Activated CD8-positive, alpha-beta memory T cell treated with anti-CD3 and anti-CD28 coated beads, Interleukin-2, amount 50 U/mL, for 1 hour (primary cell): Measurements from ENCODE around the gene PWWP2B.

Source experiments
- DNase-seq: peaks from one replicate; pipeline ENCODE4 v3.0.0-alpha.2; 2020; ENCODE audit errors: extremely low read depth

Gene PWWP2B

GRCh38 chr10:132447446-132448247 is 50.6 kb downstream of the PWWP2B start:
- DNase-seq, result peak; percentile 74

DNA sequence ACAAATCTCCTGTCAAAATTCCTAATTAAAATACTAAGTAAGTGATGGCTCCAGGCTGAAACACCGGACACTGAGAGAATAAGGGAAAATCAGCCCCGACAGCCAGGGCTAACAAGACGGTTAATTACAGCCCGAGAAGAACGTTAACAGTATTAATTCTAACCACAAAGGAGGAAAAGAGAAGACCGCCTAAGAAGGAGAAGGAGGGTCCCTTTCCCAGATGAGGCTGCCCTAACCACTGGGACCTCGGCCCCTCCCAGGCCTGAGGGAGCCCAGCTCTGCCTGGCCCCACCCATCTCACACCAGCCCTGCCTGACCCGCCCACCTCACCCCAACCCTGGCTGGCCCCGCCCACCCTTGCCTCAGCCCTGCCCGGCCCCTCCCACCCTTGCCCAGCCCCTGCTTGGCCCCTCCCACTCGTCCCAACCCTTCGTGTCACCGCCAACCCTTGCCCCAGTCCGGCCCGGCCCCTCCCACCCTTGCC is 51.3 kb downstream of the PWWP2B start:
- no peak for DNase-seq

DNA sequence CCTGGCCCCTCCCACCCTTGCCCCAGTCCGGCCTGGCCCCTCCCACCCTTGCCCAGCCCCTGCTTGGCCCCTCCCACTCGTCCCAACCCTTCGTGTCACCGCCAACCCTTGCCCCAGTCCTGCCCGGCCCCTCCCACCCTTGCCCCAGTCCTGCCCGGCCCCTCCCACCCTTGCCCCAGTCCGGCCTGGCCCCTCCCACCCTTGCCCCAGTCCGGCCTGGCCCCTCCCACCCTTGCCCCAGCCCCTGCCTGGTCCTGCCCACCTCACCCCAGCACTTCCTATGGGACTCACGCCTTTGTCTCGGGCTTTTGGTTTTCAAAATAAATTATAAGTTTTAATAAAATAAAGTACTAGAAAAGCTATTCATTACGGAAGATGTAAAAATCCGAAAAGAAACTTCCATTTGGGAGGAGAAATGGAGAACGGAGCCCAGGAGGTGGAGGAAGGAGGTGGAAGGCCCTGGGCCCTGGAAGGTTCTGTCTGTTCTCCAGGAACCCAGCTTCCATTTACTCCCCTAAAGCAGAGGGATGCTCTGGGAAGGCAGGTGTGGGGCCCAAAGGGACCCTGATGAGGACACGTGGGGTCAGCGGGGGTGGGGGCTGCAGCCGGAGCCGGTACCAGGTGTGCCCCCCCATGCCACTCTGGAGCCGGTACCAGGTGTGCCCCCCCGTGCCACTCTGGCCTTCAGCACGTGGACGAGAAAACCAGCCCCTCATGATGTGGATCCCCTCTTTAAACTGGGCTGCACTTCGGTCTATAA is 52.2 kb downstream of the PWWP2B start:
- DNase-seq, result no peak

- no peak for DNase-seq
Observed at GRCh38 chr10:132449811-132450181, 52.8 kb downstream of the PWWP2B start.

- no peak for DNase-seq
Observed at GRCh38 chr10:132450466-132450824, 53.4 kb downstream of the PWWP2B start.

- no peak for DNase-seq
Observed at GRCh38 chr10:132450825-132451505, 54.0 kb downstream of the PWWP2B start.

- no peak for DNase-seq
Observed at GRCh38 chr10:132451506-132452215, 54.7 kb downstream of the PWWP2B start.

GRCh38 chr10:132452216-132452650 is 55.2 kb downstream of the PWWP2B start:
- no peak for DNase-seq

DNA sequence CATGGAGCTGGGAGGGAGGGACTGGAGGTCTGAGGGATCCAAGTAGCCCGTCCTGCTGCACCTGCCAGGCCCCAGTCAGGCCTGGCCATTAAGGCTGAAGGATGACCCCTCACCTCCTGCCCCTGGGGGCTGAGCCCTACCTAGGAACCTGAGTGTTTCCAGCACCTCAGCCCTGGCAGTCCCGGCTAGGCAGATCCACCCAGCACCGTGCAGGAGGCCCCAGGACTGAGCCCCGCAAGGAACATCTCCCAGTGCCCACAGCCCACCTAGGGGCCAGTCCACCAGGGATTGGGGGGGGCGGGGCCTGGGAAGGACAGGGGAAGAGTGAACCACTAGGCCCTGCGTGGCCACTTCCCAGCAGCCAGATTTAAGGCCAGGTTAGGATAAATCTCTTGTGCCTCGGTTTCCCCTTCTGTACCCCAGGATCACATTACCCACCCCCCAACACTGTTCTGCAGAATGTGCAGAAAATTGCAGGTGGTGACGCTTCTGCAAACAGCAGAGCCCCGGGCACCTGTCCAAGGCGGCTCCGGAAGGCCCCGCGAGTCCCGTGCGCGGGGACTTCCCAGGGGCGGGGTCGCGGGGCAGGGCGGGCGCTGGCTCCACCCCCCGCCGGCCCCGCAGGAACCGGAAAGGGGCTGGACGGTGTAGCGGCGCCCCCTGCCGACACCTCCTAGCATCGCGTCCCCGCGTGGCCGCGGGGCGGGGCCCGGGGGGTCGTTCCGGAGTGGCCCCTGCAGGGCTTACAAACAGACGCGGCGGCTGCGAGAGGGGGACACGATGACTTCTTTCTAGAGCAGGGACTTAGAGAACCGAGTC is 55.9 kb downstream of the PWWP2B start:
- peak; percentile 84 for DNase-seq

DNA sequence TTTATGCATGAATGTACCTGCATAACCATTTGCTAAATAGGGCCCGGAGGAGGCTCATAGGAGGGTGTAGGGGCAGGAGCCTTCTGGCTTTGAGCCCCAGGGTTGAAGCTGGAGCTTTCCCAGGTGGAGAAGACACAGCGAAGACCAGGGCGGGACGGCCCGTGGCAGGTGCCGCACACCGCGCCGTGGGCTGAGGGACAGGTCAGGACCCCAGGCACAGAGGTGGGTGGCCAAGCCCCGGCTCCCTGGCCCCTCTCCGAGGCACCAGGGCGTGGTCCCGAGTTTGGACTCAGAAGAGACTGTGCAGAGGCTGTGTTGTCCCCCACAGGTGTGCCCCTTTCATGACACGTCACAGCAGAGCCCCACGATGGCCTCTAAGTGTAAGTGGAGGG is 56.5 kb downstream of the PWWP2B start:
- no peak for DNase-seq

- no peak for DNase-seq
Observed at GRCh38 chr10:132454296-132455198, 57.5 kb downstream of the PWWP2B start.

DNA sequence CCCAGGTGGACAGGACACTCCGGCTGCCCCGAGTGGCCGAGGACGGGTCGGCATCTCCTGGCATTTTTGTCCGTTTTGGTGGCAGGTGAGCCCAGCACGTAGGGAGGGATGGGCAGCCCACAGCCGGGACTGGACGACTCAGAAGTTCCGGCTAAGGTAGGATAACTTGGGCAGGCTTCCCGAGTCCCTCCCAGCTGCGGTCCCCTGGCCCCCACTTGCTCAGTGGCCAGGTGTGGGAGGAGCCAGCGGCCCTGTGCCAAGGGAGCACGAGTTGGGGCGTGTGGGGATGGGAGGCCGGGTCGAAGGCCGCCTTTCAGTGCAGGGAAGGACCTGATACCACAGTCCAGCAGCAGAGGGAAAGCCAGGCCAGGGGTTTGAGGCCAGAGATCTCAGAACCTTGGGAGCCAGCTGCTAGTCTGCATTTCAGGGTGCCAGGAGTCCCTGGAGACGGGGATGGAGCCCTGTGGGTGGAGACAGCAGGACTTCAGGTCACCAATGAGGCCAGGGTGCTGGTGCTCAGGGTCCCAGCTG is 58.5 kb downstream of the PWWP2B start:
- DNase-seq, result no peak

DNA sequence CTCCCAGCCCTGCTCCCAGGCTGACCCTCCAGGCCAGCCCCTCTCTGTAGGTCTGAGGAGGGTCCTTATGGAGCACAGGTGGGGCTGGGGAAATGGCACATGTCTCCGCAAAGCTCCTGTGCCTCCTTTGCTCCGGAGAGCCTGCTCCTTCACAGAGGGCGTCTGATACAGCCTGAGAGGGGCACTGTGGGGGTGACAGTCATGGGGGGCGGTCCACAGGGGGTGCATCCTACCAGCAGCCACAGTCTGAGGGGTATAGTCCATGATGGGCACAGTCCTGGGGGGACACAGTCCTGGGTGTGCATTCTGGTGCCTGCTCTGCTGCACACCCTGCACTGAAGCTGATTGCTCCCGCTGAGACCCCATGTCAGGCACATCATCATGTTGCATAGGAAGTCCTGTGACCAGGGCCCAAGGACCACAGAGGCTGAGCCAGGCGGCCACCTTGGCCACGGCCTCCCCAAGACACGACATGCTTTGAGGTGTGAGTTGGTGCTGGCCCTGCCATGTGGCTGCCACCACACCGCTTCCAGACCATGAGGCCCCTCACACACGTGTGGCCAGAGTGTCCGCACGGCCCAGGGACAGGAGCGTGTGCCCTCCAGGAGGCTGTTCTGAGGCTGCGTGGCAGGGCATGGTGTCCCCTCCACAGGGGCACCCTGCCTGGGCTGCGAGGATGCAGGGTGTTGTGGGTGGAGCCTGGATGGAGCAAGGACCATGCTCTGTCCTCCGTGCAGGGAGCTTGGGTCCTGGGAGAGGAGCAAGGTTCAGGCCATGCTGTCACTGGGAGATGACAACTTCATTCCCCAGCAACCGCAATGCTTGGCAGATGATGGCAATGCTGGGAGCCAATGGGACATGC is 59.2 kb downstream of the PWWP2B start:
- DNase-seq, result no peak

DNA sequence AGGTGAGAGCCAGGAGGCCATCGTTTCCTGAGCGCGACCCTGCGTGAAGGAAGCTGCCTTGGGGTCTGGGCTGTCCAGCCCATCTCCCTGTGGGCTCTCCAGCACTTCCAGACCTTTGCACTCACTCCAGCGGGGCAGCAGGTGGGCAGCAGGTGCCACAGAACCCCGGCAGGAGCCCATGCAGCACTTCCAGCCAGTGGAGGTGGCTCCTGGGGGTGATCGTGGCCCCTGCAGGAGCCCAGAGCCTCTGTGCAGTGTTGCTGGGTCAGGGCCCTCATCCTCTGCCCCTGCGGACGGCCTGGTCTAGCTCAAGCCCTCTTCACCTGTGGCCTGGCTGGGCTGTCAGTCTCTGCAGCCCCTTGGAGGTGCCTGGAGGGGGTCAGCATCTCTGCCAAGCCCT is 59.9 kb downstream of the PWWP2B start:
- no peak for DNase-seq

GRCh38 chr10:132457328-132458070 is 60.5 kb downstream of the PWWP2B start:
- DNase-seq, result no peak

DNA sequence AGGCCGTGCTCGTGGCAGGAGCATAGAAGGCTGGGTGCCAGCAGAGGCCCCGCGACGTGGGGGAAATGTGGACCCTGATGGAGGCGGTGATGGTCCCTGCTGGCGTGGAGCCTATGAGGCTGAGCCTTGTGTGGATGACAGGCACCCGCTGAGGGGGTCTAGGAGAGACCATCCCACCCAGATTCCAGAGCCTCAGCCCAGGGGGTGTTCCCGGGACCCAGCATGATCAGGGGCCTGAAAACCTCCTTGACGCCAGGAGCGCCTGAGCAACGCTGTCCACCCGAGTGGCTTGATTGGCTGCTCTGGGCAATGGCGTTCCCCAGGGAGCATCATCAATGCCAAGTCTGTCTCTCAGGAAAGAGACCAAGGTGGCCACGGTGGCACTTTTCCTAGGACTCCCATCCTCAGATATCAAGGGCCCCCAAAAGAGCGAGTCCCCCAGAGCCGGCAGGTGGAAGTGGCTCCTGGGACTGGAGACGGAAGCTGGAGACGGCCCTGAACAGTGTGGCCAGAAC is 61.1 kb downstream of the PWWP2B start:
- no peak for DNase-seq

GRCh38 chr10:132458586-132459300 is 61.7 kb downstream of the PWWP2B start:
- DNase-seq, result no peak
